HepG2 (cell line): ENCODE measurements around the gene RAD18. TPM values are rescaled to one million over a fixed set of nuclear protein-coding genes. Genes with fewer than 3 reads are reported as not detected.
A peak's percentile ranks its signal among the peaks of the same experiment; 100 is the strongest.

Experiments
- ARNT2 ChIP-seq: sonication (generic); formaldehyde crosslinking; IDR thresholded peaks from 2 replicates; pipeline ENCODE4 v1.8.0; 2022; ENCODE audit warnings: mild to moderate bottlenecking, low read depth, missing genetic modification reagents, moderate library complexity
- HNF4A ChIP-seq: sonication (generic); formaldehyde crosslinking; IDR thresholded peaks from 2 replicates; pipeline ENCODE4 v1.4.0; 2020; ENCODE audit warnings: missing genetic modification reagents
- HNF4G ChIP-seq, 2 experiments: sonication (generic) in 1 of 2; formaldehyde crosslinking in 1 of 2; IDR thresholded peaks; 2 replicates each; pipeline versions ENCODE4 v1.4.0 to v1.6.1; 2011 to 2020; ENCODE audit warnings: borderline replicate concordance in 2 of 2, low read depth in 2 of 2, mild to moderate bottlenecking in 2 of 2, low read length in 1 of 2, missing genetic modification reagents in 1 of 2, moderate library complexity in 1 of 2
- HOXA3 ChIP-seq: sonication (generic); formaldehyde crosslinking; IDR thresholded peaks from 2 replicates; pipeline ENCODE4 v1.5.0; 2020; ENCODE audit warnings: missing genetic modification reagents
- KDM4B ChIP-seq: sonication (generic); formaldehyde crosslinking; IDR thresholded peaks from 2 replicates; pipeline ENCODE4 v1.4.0; 2020; ENCODE audit warnings: missing genetic modification reagents
- MAZ ChIP-seq, 2 experiments: sonication (generic) in 1 of 2; formaldehyde crosslinking in 1 of 2; IDR thresholded peaks; 2 replicates each; pipeline versions ENCODE4 v1.5.0 to v1.6.1; 2012 to 2020; ENCODE audit warnings: low read depth in 2 of 2, mild to moderate bottlenecking in 2 of 2, borderline replicate concordance in 1 of 2, improper control_type of control experiment in 1 of 2, low read length in 1 of 2, missing genetic modification reagents in 1 of 2, moderate library complexity in 1 of 2
- MIER3 ChIP-seq: IDR thresholded peaks from 2 replicates; pipeline ENCODE4 v1.6.1; 2016; ENCODE audit warnings: missing compliant biosample characterization, borderline replicate concordance
- NCOR1 ChIP-seq: fragments of 200-600 bp; sonication (generic); IDR thresholded peaks from 2 replicates; pipeline ENCODE4 v1.7.0; 2017; ENCODE audit warnings: antibody characterized with exemption, low read length, borderline replicate concordance
- NR0B2 ChIP-seq: sonication (generic); formaldehyde crosslinking; IDR thresholded peaks from 2 replicates; pipeline ENCODE4 v1.4.0; 2020; ENCODE audit warnings: mild to moderate bottlenecking, missing genetic modification reagents
- NR2F6 ChIP-seq, 2 experiments: IDR thresholded peaks; 2 replicates each; pipeline ENCODE4 v1.6.1; 2016; ENCODE audit warnings: antibody characterized with exemption in 1 of 2, mild to moderate bottlenecking in 1 of 2
- PITX1 ChIP-seq: sonication (generic); formaldehyde crosslinking; IDR thresholded peaks from 2 replicates; pipeline ENCODE4 v1.5.1; 2020; ENCODE audit warnings: mild to moderate bottlenecking, missing genetic modification reagents
- SAP130 ChIP-seq: IDR thresholded peaks from 2 replicates; pipeline ENCODE4 v1.6.1; 2016; ENCODE audit warnings: low read depth
- SMAD3 ChIP-seq: sonication (generic); formaldehyde crosslinking; IDR thresholded peaks from 2 replicates; pipeline ENCODE4 v1.4.0; 2020; ENCODE audit warnings: missing genetic modification reagents
- TBX2 ChIP-seq: sonication (generic); formaldehyde crosslinking; IDR thresholded peaks from 2 replicates; pipeline ENCODE4 v1.5.0; 2020; ENCODE audit warnings: missing genetic modification reagents, mild to moderate bottlenecking, borderline replicate concordance
- ZMYM3 ChIP-seq: sonication (generic); formaldehyde crosslinking; IDR thresholded peaks from 2 replicates; pipeline ENCODE4 v1.5.1; 2020; ENCODE audit warnings: mild to moderate bottlenecking, missing genetic modification reagents
- ZNF24 ChIP-seq: fragments of 450-650 bp; IDR thresholded peaks from 2 replicates; pipeline ENCODE4 v1.6.1; 2017; ENCODE audit warnings: antibody characterized with exemption, mild to moderate bottlenecking
- ZNF501 ChIP-seq: sonication (generic); formaldehyde crosslinking; IDR thresholded peaks from 2 replicates; pipeline ENCODE4 v1.5.1; 2020; ENCODE audit warnings: mild to moderate bottlenecking, moderate library complexity, missing genetic modification reagents
- ZNF674 ChIP-seq: sonication (generic); formaldehyde crosslinking; IDR thresholded peaks from 2 replicates; pipeline ENCODE4 v1.5.0; 2020; ENCODE audit warnings: low read depth, mild to moderate bottlenecking, missing genetic modification reagents
- ZSCAN29 ChIP-seq: sonication (generic); formaldehyde crosslinking; conservative IDR thresholded peaks from 2 replicates; pipeline ENCODE4 v1.4.0; 2020; ENCODE audit warnings: mild to moderate bottlenecking, missing genetic modification reagents
- polyA plus RNA-seq, 8 experiments: library from polyadenylated mRNA; depleted of rRNA in 3 of 8; stranded (reverse) in 7 of 8; unstranded in 1 of 8; fragments of >200 nt; fragmentation: Illumina TruSeq in 4 of 8; extraction: Trizol in 4 of 8; gene quantifications; 2 replicates each; pipeline versions ENCODE4 v1.2.1 to v1.2.3, GENCODE V29; 2011 to 2016; ENCODE audit warnings: low read depth in 4 of 8, missing spikeins in 1 of 8, mixed read lengths in 1 of 8; ENCODE audit not compliant: insufficient read depth in 1 of 8
- total RNA-seq, 5 experiments: library from RNA; depleted of rRNA; stranded (reverse); fragments of >200 nt; fragmentation: Illumina TruSeq; extraction: Trizol; gene quantifications; 2 replicates each; pipeline ENCODE4 v1.2.3, GENCODE V29; 2016; ENCODE audit warnings: low read depth in 1 of 5
- TF ChIP-seq, protein P1 (sequence below): sonication (generic); formaldehyde crosslinking; IDR thresholded peaks from 2 replicates; pipeline ENCODE4 v1.4.0; 2020; ENCODE audit warnings: mild to moderate bottlenecking, missing genetic modification reagents
- TF ChIP-seq, protein P2 (sequence below), 2 experiments: sonication (generic) in 1 of 2; formaldehyde crosslinking in 1 of 2; IDR thresholded peaks; 2 replicates each; pipeline versions ENCODE4 v1.6.1 to v1.9.0; 2014 to 2022; ENCODE audit warnings: antibody characterized with exemption in 1 of 2, borderline replicate concordance in 1 of 2, inconsistent platforms in 1 of 2, low read depth in 1 of 2, missing genetic modification reagents in 1 of 2

The RAD18 gene
- total and polyA plus RNA-seq, 2 of the 13 experiments (the other 11 are each of a cell fraction or from before 2014, with no cell fraction given): 5.9 to 20.7 TPM

GRCh38 chr3:8964436-8965370 is 1.4 kb upstream of the RAD18 start (continued):
- TF ChIP-seq ARNT2 (CRISPR knock-in tag): no peak
- TF ChIP-seq PITX1 (CRISPR knock-in tag): 0 out of 2 replicates have a peak, but pooled peaks have one; percentile 25
- TF ChIP-seq NR0B2 (CRISPR knock-in tag): no peak
- 0 out of 2 replicates have a peak, but pooled peaks have one; percentile 46 for TF ChIP-seq ZNF501 (CRISPR knock-in tag)
- peak; percentile 61; the same call in 1 of the 2 replicates for TF ChIP-seq NCOR1
- peak; percentile 55; the same call in 1 of the 2 replicates for TF ChIP-seq SAP130 (CRISPR knock-in tag)
- TF ChIP-seq ZSCAN29 (CRISPR knock-in tag): peak; percentile 27; the same call in 1 of the 2 replicates
- peak; percentile 44 for TF ChIP-seq ZMYM3 (CRISPR knock-in tag)
- peak; percentile 67; the same call in 1 of the 2 replicates for TF ChIP-seq HOXA3
- TF ChIP-seq ZNF674 (CRISPR knock-in tag): no peak
- no peak for TF ChIP-seq SMAD3 (CRISPR knock-in tag)
- peak; percentile 85 for TF ChIP-seq HNF4G (IDR thresholded peaks at IDR 0.05; ENCODE audit: borderline replicate concordance, low read depth, low read length)
- TF ChIP-seq HNF4G (CRISPR knock-in tag; IDR thresholded peaks at IDR 0.05; ENCODE audit: borderline replicate concordance, low read depth): peak; percentile 67; the same call in 1 of the 2 replicates
- TF ChIP-seq HNF4A (CRISPR knock-in tag): peak; percentile 95
- peak; percentile 77; the same call in 1 of the 2 replicates for TF ChIP-seq TBX2 (CRISPR knock-in tag)
- peak; percentile 67 for TF ChIP-seq NR2F6 (IDR thresholded peaks at IDR 0.05)
- TF ChIP-seq NR2F6 (CRISPR knock-in tag; IDR thresholded peaks at IDR 0.05): peak; percentile 50; the same call in 1 of the 2 replicates
- no peak for TF ChIP-seq KDM4B (CRISPR knock-in tag)
- peak; percentile 52; the same call in 1 of the 2 replicates for TF ChIP-seq ZNF24
- TF ChIP-seq MAZ (IDR thresholded peaks at IDR 0.05; ENCODE audit: borderline replicate concordance, low read depth, low read length): no peak
- 0 out of 2 replicates have a peak, but pooled peaks have one; percentile 39 for TF ChIP-seq MAZ (CRISPR knock-in tag; IDR thresholded peaks at IDR 0.05; ENCODE audit: low read depth)
- TF ChIP-seq, protein P1, sequence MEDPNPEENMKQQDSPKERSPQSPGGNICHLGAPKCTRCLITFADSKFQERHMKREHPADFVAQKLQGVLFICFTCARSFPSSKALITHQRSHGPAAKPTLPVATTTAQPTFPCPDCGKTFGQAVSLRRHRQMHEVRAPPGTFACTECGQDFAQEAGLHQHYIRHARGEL: no peak
- TF ChIP-seq MIER3 (CRISPR knock-in tag): peak; percentile 22; the same call in 1 of the 2 replicates
- TF ChIP-seq, protein P2, sequence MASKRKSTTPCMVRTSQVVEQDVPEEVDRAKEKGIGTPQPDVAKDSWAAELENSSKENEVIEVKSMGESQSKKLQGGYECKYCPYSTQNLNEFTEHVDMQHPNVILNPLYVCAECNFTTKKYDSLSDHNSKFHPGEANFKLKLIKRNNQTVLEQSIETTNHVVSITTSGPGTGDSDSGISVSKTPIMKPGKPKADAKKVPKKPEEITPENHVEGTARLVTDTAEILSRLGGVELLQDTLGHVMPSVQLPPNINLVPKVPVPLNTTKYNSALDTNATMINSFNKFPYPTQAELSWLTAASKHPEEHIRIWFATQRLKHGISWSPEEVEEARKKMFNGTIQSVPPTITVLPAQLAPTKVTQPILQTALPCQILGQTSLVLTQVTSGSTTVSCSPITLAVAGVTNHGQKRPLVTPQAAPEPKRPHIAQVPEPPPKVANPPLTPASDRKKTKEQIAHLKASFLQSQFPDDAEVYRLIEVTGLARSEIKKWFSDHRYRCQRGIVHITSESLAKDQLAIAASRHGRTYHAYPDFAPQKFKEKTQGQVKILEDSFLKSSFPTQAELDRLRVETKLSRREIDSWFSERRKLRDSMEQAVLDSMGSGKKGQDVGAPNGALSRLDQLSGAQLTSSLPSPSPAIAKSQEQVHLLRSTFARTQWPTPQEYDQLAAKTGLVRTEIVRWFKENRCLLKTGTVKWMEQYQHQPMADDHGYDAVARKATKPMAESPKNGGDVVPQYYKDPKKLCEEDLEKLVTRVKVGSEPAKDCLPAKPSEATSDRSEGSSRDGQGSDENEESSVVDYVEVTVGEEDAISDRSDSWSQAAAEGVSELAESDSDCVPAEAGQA (IDR thresholded peaks at IDR 0.05; ENCODE audit: low read depth): no peak
- TF ChIP-seq, protein P2 (CRISPR knock-in tag; IDR thresholded peaks at IDR 0.05; ENCODE audit: borderline replicate concordance): no peak
